Ovary (tissue), 9 donors: ENCODE results near the gene NAALADL1. TPM values are rescaled to one million over a fixed set of nuclear protein-coding genes. Genes with fewer than 3 reads are reported as not detected.
A peak's percentile ranks its signal among the peaks of the same experiment; 100 is the strongest.

Experiments used
- DNase-seq, 5 donors: peaks; one replicate each; pipeline ENCODE4 v3.0.0-alpha.2; 2019 to 2020
- H3K27ac ChIP-seq, 2 donors: fragments of 200-600 bp; one replicate each; pipeline versions ENCODE4 v1.5.1 to v1.8.0; 2019 to 2022
- H3K27me3 ChIP-seq: fragments of 200-600 bp; one replicate; pipeline ENCODE4 v1.8.0; 2022
- H3K36me3 ChIP-seq: fragments of 200-600 bp; sonication (generic); one replicate; pipeline ENCODE4 v1.5.1; 2019
- H3K4me1 ChIP-seq: one replicate; pipeline ENCODE4 v1.8.1; 2013; ENCODE audit warnings: mild to moderate bottlenecking, moderate library complexity; ENCODE audit not compliant: insufficient read depth
- H3K4me3 ChIP-seq: fragments of 200-600 bp; sonication (generic); one replicate; pipeline ENCODE4 v1.5.1; 2017
- H3K9me3 ChIP-seq, 2 donors: fragments of 200-600 bp in 1 of 2; sonication (generic) in 1 of 2; one replicate each; pipeline versions ENCODE4 v1.5.1 to v1.8.1; 2013 to 2019; ENCODE audit warnings: mild to moderate bottlenecking in 1 of 2, moderate library complexity in 1 of 2
- EP300 ChIP-seq: sonication (generic); formaldehyde crosslinking; IDR thresholded peaks from one replicate; pipeline ENCODE4 v1.6.1; 2017; ENCODE audit warnings: antibody characterized with exemption
- POLR2A ChIP-seq: fragments of 450-650 bp; IDR thresholded peaks from one replicate; pipeline ENCODE4 v1.6.1; 2017; ENCODE audit warnings: antibody characterized with exemption, mild to moderate bottlenecking, moderate library complexity
- WGBS, 3 donors: extraction: QIAGEN DNeasy Blood & Tissue Kit in 1 of 3; methylation state at CpG; one replicate each; pipeline versions ENCODE4 v1.1.5 to v1.1.7; 2013 to 2017; 5-methylcytosine and 5-hydroxymethylcytosine counted together
- intact Hi-C, 4 donors: fragments of 100-400 bp; cut with DNase I; formaldehyde crosslinking; loops; one replicate each; pipeline versions ENCODE4 v1.11.0 to v1.15.1; 2022 to 2023
- polyA plus RNA-seq, 2 donors: library from polyadenylated mRNA; stranded (reverse); fragments of 200-250 nt in 1 of 2; fragments of 350-450 nt in 1 of 2; fragmentation: Illumina TruSeq in 1 of 2; extraction: RNeasy Lipid Tissue Mini Kit (QIAGEN cat#74804) in 1 of 2; gene quantifications; one replicate each; pipeline ENCODE4 v1.2.3, GENCODE V29; 2013 to 2014
- total RNA-seq, 7 donors: library from RNA; depleted of rRNA in 2 of 7; stranded (reverse); fragments of >200 nt in 2 of 7; fragmentation: NEBNext Ultra II Directional in 3 of 7; extraction: Animal tissue kit (Norgen Biotek cat#: 25700) in 3 of 7; gene quantifications; one replicate each; pipeline versions ENCODE4 v1.1.0 to v1.2.4, GENCODE V29; 2016 to 2023
- TF ChIP-seq, protein P1 (sequence below), 3 donors: fragments of 450-650 bp in 2 of 3; fragments of 200-600 bp in 1 of 3; IDR thresholded peaks; one replicate each; pipeline versions ENCODE4 v1.5.1 to v1.8.0; 2016 to 2022; ENCODE audit warnings: antibody characterized with exemption in 3 of 3, mild to moderate bottlenecking in 1 of 3
- donor health status: DM: no; HTN: no; CAD: no; lungs with moderate emphysema.
- donor health status: DM: no; HTN: no; CAD: no.
- donor health status: Bipolar disorder and iron deficiency.
- donor health status: DM: yes; HTN: yes; CAD: no.
- donor health status: DM: no; HTN: no; CAD: no.
- donor health status: DM: yes; HTN: yes; CAD: no.

NAALADL1 gene
- total and polyA plus RNA-seq, 9 donors = 7.1 to 33.7 (median 17.6) TPM

DNA sequence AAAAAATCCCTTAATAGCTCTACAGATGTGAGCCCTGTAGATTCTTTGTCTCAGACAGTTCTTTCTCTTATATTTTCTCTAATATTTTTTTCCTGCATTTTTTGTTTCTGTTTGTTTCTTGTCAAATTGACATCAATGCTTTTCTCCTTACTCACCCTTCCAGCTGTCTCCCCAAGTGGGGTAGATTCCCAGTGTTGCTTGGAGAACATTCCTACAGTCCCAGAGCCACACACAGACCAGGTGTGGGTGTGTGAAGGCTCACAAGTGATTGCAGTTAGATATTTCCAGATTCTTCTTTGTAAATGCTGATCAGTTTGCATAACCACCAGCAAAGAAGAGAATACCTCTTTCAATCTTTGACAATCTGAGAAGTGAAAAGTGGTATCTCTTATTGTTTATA, 45.1 kb upstream of the NAALADL1 start:
- intact Hi-C loops = no loop called here
- peaks cover 20% of the 10 kb centered on the region for H3K4me1 ChIP-seq
- no peak for TF ChIP-seq EP300
- TF ChIP-seq, protein P1, sequence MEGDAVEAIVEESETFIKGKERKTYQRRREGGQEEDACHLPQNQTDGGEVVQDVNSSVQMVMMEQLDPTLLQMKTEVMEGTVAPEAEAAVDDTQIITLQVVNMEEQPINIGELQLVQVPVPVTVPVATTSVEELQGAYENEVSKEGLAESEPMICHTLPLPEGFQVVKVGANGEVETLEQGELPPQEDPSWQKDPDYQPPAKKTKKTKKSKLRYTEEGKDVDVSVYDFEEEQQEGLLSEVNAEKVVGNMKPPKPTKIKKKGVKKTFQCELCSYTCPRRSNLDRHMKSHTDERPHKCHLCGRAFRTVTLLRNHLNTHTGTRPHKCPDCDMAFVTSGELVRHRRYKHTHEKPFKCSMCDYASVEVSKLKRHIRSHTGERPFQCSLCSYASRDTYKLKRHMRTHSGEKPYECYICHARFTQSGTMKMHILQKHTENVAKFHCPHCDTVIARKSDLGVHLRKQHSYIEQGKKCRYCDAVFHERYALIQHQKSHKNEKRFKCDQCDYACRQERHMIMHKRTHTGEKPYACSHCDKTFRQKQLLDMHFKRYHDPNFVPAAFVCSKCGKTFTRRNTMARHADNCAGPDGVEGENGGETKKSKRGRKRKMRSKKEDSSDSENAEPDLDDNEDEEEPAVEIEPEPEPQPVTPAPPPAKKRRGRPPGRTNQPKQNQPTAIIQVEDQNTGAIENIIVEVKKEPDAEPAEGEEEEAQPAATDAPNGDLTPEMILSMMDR (IDR thresholded peaks at IDR 0.05) = no peak
- TF ChIP-seq POLR2A = no peak
- H3K36me3 ChIP-seq = no peaks in the 10 kb centered on the region
- H3K27ac ChIP-seq = peak overlapping the region in 1 of 2 donors; percentile 80
- H3K4me3 ChIP-seq = no peak overlapping the region
- H3K27me3 ChIP-seq = no peaks in the 10 kb centered on the region
- H3K9me3 ChIP-seq = no peaks in the 10 kb centered on the region
- no peak for DNase-seq

DNA sequence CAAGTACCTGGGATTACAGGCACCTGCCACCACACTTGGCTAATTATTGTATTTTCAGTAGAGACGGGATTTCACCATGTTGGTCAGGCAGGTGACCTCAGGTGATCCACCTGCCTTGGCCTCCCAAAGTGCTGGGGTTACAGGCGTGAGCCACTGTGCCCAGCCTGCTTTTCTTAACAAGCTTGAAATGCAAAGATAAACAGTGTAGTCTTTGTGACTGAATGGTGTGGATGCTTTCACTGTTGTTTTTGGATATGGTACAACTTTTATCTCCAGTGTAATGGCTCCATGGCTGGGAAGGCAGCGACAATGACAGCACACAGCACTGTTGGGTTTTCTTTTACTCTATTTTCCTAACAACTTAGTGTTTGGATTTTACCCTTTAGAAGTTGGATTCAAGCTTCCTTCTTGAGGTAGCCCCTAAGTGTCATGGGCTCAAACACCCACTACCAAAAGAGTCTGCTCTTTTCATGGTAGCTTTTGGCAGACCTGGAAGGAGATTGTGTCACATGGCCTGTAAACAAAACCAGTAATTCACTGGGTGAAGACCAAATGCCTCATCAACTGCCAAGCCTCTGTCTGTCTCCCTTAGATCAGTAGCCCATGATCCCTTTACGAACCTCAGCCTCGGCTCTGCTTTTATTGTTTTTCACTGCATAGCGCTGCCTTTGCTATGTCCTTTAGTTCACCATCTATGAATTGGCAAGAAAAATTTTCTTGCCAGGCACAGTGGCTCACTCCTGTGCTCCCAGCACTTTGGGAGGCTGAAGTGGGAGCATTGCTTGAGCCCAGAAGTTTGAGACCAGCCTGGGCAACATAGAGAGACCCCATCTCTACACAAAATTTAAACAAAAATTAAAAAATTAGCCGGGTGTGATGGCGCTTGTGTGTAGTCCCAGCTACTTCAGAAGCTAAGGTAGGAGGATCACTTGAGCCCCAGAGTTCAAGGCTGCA, 44.1 kb upstream of the NAALADL1 start:
- 68 to 74% (median 72%) methylated on average over 8 of the region's 8 CpGs for WGBS, 3 donors
- H3K4me1 ChIP-seq = peaks cover 22% of the 10 kb centered on the region
- no peaks in the 10 kb centered on the region for H3K9me3 ChIP-seq
- TF ChIP-seq, protein P1 (IDR thresholded peaks at IDR 0.05) = no peak
- no peak for TF ChIP-seq POLR2A
- TF ChIP-seq EP300 = no peak
- no peaks in the 10 kb centered on the region for H3K36me3 ChIP-seq
- DNase-seq = no peak
- no peaks in the 10 kb centered on the region for H3K27me3 ChIP-seq
- intact Hi-C loops = no loop called here
- H3K27ac ChIP-seq = peak overlapping the region in 1 of 2 donors; percentile 80
- no peak overlapping the region for H3K4me3 ChIP-seq

DNA sequence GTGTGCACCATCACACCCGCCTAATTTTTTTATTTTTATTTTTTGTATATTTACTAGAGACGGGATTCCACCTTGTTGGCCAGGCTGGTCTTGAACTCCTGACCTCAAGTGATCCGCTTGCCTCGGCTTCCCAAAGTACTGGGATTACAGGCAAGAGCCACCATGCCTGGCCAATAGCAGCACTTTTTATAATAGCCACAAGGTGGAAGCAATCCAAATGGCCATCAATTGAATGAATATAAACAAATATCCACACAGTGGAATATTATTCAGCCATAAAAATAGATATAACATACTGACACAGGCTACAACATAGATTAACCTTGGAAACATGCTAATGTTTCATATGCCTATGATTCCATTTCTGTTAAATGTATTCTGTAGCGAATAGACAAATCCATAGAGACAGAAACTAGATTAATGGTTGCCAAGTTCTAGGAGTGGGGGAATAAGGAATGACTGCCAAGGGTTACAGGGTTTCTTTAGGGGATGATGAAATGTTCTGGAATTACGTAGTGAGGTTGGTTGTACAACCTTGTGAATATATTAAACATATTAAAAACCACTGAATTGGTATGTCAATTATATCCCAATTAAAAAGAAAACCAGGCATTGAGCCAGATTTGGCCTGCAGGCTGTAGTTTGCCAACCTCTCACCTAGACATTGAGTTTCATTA, 42.5 kb upstream of the NAALADL1 start:
- Histone ChIP-seq H3K36me3 (no peaks in the 10 kb centered on the region), H3K4me3 (no peak overlapping the region), H3K27me3 (no peaks in the 10 kb centered on the region), H3K27ac (no peak overlapping the region), H3K4me1 (peaks cover 23% of the 10 kb centered on the region), H3K9me3 (no peaks in the 10 kb centered on the region)
- WGBS, 3 donors = 84 to 89% (median 88%) methylated on average over 6 of the region's 6 CpGs
- intact Hi-C loops = no loop called here
- DNase-seq = no peak
- TF ChIP-seq POLR2A (no peak), EP300 (no peak)
- TF ChIP-seq, protein P1 (IDR thresholded peaks at IDR 0.05) = no peak

DNA sequence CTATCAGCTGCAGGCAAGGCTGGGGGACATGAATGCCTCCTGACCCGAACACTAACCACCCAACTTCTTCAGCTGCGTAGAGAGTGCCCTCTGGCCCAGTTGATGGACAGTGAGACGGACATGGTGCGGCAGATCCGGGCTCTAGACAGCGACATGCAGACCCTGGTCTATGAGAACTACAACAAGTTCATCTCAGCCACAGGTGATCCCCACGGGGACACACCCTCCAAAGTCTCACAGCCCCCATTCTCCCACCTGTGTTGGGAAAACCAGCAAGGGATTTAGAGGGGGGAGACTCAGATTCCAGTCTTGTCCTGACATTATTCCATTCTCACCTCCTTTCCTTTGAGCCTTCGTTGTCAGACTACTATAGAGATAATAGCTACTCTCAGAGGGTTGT, 38.6 kb upstream of the NAALADL1 start:
- no peaks in the 10 kb centered on the region for H3K36me3 ChIP-seq
- H3K4me1 ChIP-seq = peaks cover 11% of the 10 kb centered on the region
- WGBS, 3 donors = 22 to 42% (median 25%) methylated on average over 8 of the region's 8 CpGs
- H3K27ac ChIP-seq = peak overlapping the region; percentile 60 to 86
- no peak for DNase-seq
- intact Hi-C loops = loop anchor here in 2 of 4 donors (5.0 kb wide), 3 partner anchors 70 to 85 kb away; partner anchors contain the start of genes ARL2 (in 1 of the 2) and SNX15 (in 1 of the 2)
- no peaks in the 10 kb centered on the region for H3K27me3 ChIP-seq
- peak overlapping the region; percentile 91 for H3K4me3 ChIP-seq
- TF ChIP-seq EP300 = no peak
- TF ChIP-seq, protein P1 (IDR thresholded peaks at IDR 0.05) = no peak
- no peak for TF ChIP-seq POLR2A
- no peaks in the 10 kb centered on the region for H3K9me3 ChIP-seq
